Measurements from ENCODE around the gene IPCEF1. TPM values are rescaled to one million over a fixed set of nuclear protein-coding genes. Genes with fewer than 3 reads are reported as not detected.

IPCEF1 gene
- total and polyA plus RNA-seq, 2 of the 8 experiments (the other 6 are each of a cell fraction or from before 2014, with no cell fraction given), result 0.41 to 0.78 TPM

DNA sequence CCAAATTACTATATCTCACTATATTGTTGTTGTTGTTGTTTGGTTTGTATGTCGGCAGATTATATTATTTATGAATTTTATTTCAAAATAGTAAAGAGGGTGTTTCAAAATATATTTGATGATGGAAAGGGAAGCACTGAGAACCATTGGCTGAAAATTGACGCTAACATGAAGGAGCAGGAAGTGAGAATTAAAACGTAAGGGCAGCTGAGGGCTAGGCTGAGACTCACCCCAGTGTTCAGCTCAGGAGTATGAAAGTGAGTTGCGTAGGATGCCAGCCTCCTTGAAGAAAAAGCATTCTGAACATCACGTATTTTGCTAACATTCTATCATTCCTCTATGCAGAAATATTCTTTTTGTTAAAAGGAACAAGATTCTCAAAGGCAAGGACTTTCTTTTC, 10.7 kb upstream of the IPCEF1 start:
- Histone ChIP-seq H3K4me3 (ENCODE audit: extremely low read depth in 1 of 4, insufficient read depth in 2 of 4, low read depth in 3 of 4, low read length in 4 of 4) (no peak overlapping the region), H3K27ac (ENCODE audit: low read depth, low read length) (no peak overlapping the region), H3K4ac (replicated peaks; ENCODE audit: insufficient read length, low read depth, low read length) (no peak overlapping the region), H3K14ac (ENCODE audit: insufficient read length) (no peak overlapping the region), H3K79me1 (ENCODE audit: low read depth, low read length) (no peaks in the 10 kb centered on the region), H3K23me2 (ENCODE audit: low read depth, low read length) (no peaks in the 10 kb centered on the region; the same call in 1 of the 2 replicates), H2BK5ac (ENCODE audit: low read depth, low read length) (no peak overlapping the region), H3K23ac (ENCODE audit: insufficient read length) (no peak overlapping the region), H3K4me2 (ENCODE audit: insufficient read depth in 1 of 2, low read depth in 2 of 2, low read length in 2 of 2) (no peak overlapping the region), H4K5ac (ENCODE audit: insufficient read length, low read depth, low read length) (no peak overlapping the region), H3K9ac (replicated peaks in 1 of 4; ENCODE audit: extremely low read depth in 1 of 4, low read depth in 3 of 4, low read length in 3 of 4) (no peak overlapping the region), H3K9me3 (ENCODE audit: insufficient read depth in 2 of 2, low read depth in 1 of 2, low read length in 1 of 2) (no peaks in the 10 kb centered on the region), H2AFZ (ENCODE audit: low read length) (no peak overlapping the region), H3K27me3 (replicated peaks in 1 of 4; ENCODE audit: control insufficient read depth in 3 of 4, extremely low read depth in 1 of 4, insufficient read depth in 3 of 4, low read length in 3 of 4) (no peaks in the 10 kb centered on the region), H3K79me2 (ENCODE audit: control insufficient read depth in 1 of 2, insufficient read depth in 2 of 2, low read length in 2 of 2) (no peaks in the 10 kb centered on the region), H3K4me1 (replicated peaks in 1 of 4; ENCODE audit: control insufficient read depth in 3 of 4, insufficient read depth in 4 of 4, low read length in 3 of 4) (no peaks in the 10 kb centered on the region), H2BK120ac (replicated peaks; ENCODE audit: low read depth, low read length) (no peak overlapping the region), H2BK12ac (ENCODE audit: low read depth, low read length) (no peak overlapping the region), H3K18ac (ENCODE audit: extremely low read depth, low read length) (no peak overlapping the region), H2BK20ac (ENCODE audit: low read length) (no peak overlapping the region), H3K36me3 (ENCODE audit: control insufficient read depth in 2 of 4, insufficient read depth in 4 of 4, low read length in 3 of 4) (no peaks in the 10 kb centered on the region), H2AK5ac (ENCODE audit: low read depth, low read length) (no peak overlapping the region), H3K56ac (replicated peaks; ENCODE audit: insufficient read length, low read depth, low read length) (no peak overlapping the region), H2BK15ac (ENCODE audit: low read length) (no peak overlapping the region), H4K91ac (replicated peaks; ENCODE audit: insufficient read length, low read length) (no peak overlapping the region), H4K20me1 (replicated peaks in 1 of 2; ENCODE audit: control insufficient read depth in 1 of 2, insufficient read depth in 2 of 2, low read length in 2 of 2) (no peaks in the 10 kb centered on the region), H4K8ac (ENCODE audit: extremely low read depth, insufficient read depth, low read length) (no peak overlapping the region)
- ChIA-PET CTCF (ENCODE audit: partially characterized antibody) (interaction anchor here (0.7 to 2.4 kb wide), 3 partner anchors 8 to 215 kb away, joined by 3 to 7 read pairs (median 6); no protein-coding TSS in a partner anchor), POLR2A (ENCODE audit: partially characterized antibody) (no interaction called here)
- no peak for FAIRE-seq
- no peak for DNase-seq (ENCODE audit: low read depth in 1 of 2, low spot score in 2 of 2)
- WGBS, 2 experiments (ENCODE audit: extremely low coverage in 1 of 2, insufficient coverage in 1 of 2, insufficient read length in 1 of 2, insufficient replicate concordance in 2 of 2, low coverage in 1 of 2, low lambda C conversion rate in 2 of 2, missing lambda C conversion rate in 1 of 2), result 90% methylated on average over 5 of the region's 5 CpGs; no CpG with 5 or more reads in 1 of the 2 experiments
- TF ChIP-seq SP1 (IDR thresholded peaks at IDR 0.05; ENCODE audit: low read depth, low read length) (no peak), POLR2AphosphoS5 (IDR thresholded peaks at IDR 0.05; ENCODE audit: low read depth, low read length) (no peak), CHD2 (IDR thresholded peaks at IDR 0.05; ENCODE audit: low read length) (no peak), SAP30 (IDR thresholded peaks at IDR 0.05; ENCODE audit: insufficient read depth, insufficient replicate concordance, low read length) (no peak), ASH2L (IDR thresholded peaks at IDR 0.05; ENCODE audit: low read length) (no peak), CEBPB (IDR thresholded peaks at IDR 0.05; ENCODE audit: low read depth, low read length) (no peak), CHD1 (IDR thresholded peaks at IDR 0.05; ENCODE audit: low read depth, low read length) (no peak), ATF3 (IDR thresholded peaks at IDR 0.05; ENCODE audit: insufficient read depth, low read depth, low read length) (no peak), NANOG (IDR thresholded peaks at IDR 0.05; ENCODE audit: insufficient read depth, low read depth, low read length, poor library complexity, severe bottlenecking) (no peak), TAF1 (IDR thresholded peaks at IDR 0.05; ENCODE audit: low read depth, low read length) (no peak), RNF2 (IDR thresholded peaks at IDR 0.05; ENCODE audit: borderline replicate concordance, low read depth, low read length, missing control alignments, poor library complexity, severe bottlenecking) (no peak), HDAC6 (IDR thresholded peaks at IDR 0.05; ENCODE audit: low read depth, low read length) (no peak)
- TF ChIP-seq, protein P1, sequence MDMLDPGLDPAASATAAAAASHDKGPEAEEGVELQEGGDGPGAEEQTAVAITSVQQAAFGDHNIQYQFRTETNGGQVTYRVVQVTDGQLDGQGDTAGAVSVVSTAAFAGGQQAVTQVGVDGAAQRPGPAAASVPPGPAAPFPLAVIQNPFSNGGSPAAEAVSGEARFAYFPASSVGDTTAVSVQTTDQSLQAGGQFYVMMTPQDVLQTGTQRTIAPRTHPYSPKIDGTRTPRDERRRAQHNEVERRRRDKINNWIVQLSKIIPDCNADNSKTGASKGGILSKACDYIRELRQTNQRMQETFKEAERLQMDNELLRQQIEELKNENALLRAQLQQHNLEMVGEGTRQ (IDR thresholded peaks at IDR 0.05; ENCODE audit: low read length), result no peak
